K562 (cell line): ENCODE measurements around the gene CLCF1. TPM values are rescaled to one million over a fixed set of nuclear protein-coding genes. Genes with fewer than 3 reads are reported as not detected.

Source experiments
- ATAC-seq: fragments of 200-7000 bp; cut with Tn5 transposase; 3 replicates; pipeline ENCODE4 v1.9.1; 2020; ENCODE audit warnings: moderate library complexity
- BruUV-seq: library from RNA; stranded (reverse); fragments of 400-500 nt; replicated peaks from 2 replicates; lab custom pipeline; 2021; lab: Mats Ljungman, UMichigan
- CTCF ChIA-PET: fragments of 300-600 bp; formaldehyde crosslinking; extraction: SDS; loops from one replicate; lab custom pipeline; 2021; ENCODE audit warnings: low intra/inter-chr PET ratio; lab: Yijun Ruan, JAX
- POLR2A ChIA-PET: fragments of 300-600, 350-650 bp; sonication (Branson Sonifier 250); formaldehyde crosslinking; extraction: SDS; loops from one replicate; lab custom pipeline; 2021; ENCODE audit warnings: antibody characterized with exemption, inconsistent platforms; lab: Yijun Ruan, JAX
- DNase-seq, 4 experiments: peaks; one replicate each; pipeline versions ENCODE4 v3.0.0 to v3.0.0-alpha.2; 2011 to 2018; ENCODE audit warnings: low spot score in 3 of 4, mixed read lengths in 3 of 4; ENCODE audit errors: extremely low read depth in 1 of 4
- FAIRE-seq: peaks from 2 replicates; lab custom pipeline; 2011; peaks lifted over from hg19 to GRCh38; lab: Jason Lieb, UNC
- H2AFZ ChIP-seq: 2 replicates; pipeline ENCODE4 v1.6.0; 2011; ENCODE audit warnings: low read depth, low read length, control low read depth, inconsistent platforms
- H3K27ac ChIP-seq: fragments of 200-600 bp; 3 replicates; pipeline ENCODE4 v1.8.0; 2011; ENCODE audit warnings: low read depth, mild to moderate bottlenecking, control low read depth, inconsistent platforms, low read length, moderate library complexity, mixed read lengths; ENCODE audit errors: extremely low read depth
- H3K27me3 ChIP-seq, 2 experiments: fragments of 300-600 bp in 1 of 2; 2 replicates in 1 of 2; 3 replicates in 1 of 2; pipeline versions ENCODE4 v1.6.0 to v1.8.0; 2011; ENCODE audit warnings: inconsistent platforms in 2 of 2, low read length in 2 of 2, mild to moderate bottlenecking in 1 of 2, mixed read lengths in 1 of 2, moderate library complexity in 1 of 2; ENCODE audit not compliant: control insufficient read depth in 2 of 2, insufficient read depth in 2 of 2
- H3K36me3 ChIP-seq: fragments of 300-600 bp; 3 replicates; pipeline ENCODE4 v1.8.0; 2011; ENCODE audit warnings: mild to moderate bottlenecking, low read length, inconsistent platforms; ENCODE audit not compliant: control insufficient read depth, insufficient read depth
- H3K4me1 ChIP-seq, 2 experiments: fragments of 200-600 bp in 1 of 2; replicated peaks in 1 of 2; 2 replicates in 1 of 2; 3 replicates in 1 of 2; pipeline versions ENCODE4 v1.5.1 to v1.8.0; 2011; ENCODE audit warnings: inconsistent platforms in 2 of 2, low read length in 2 of 2, mild to moderate bottlenecking in 1 of 2, mixed read lengths in 1 of 2, moderate library complexity in 1 of 2; ENCODE audit not compliant: control insufficient read depth in 2 of 2, insufficient read depth in 2 of 2
- H3K4me2 ChIP-seq: 2 replicates; pipeline ENCODE4 v1.6.1; 2011; ENCODE audit warnings: low read length, control low read depth, inconsistent platforms, mixed read lengths; ENCODE audit not compliant: insufficient read depth
- H3K4me3 ChIP-seq: fragments of 200-600 bp; sonication (generic), shearing (Covaris generic); 2 replicates; pipeline ENCODE4 v1.5.1; 2016; ENCODE audit warnings: control low read depth, inconsistent platforms
- H3K79me2 ChIP-seq: fragments of 200-600 bp; 3 replicates; pipeline ENCODE4 v1.8.0; 2011; ENCODE audit warnings: low read length, inconsistent platforms; ENCODE audit not compliant: control insufficient read depth, insufficient read depth
- H3K9ac ChIP-seq, 2 experiments: 2 replicates each; pipeline versions ENCODE4 v1.6.0 to v1.6.1; 2011; ENCODE audit warnings: low read depth in 2 of 2, low read length in 2 of 2, control low read depth in 1 of 2, inconsistent platforms in 1 of 2, mild to moderate bottlenecking in 1 of 2, mixed read lengths in 1 of 2; ENCODE audit not compliant: insufficient read depth in 1 of 2
- H3K9me1 ChIP-seq: one replicate; pipeline ENCODE4 v1.6.0; 2011; ENCODE audit warnings: inconsistent platforms, mild to moderate bottlenecking, low read length, moderate library complexity; ENCODE audit not compliant: control insufficient read depth, insufficient read depth
- H3K9me3 ChIP-seq: replicated peaks from 2 replicates; pipeline ENCODE4 v1.5.1; 2011; ENCODE audit warnings: low read depth, low read length, inconsistent platforms; ENCODE audit not compliant: control insufficient read depth, insufficient read depth
- H4K20me1 ChIP-seq: replicated peaks from 2 replicates; pipeline ENCODE4 v1.6.1; 2011; ENCODE audit warnings: low read length, inconsistent platforms, mixed read lengths; ENCODE audit not compliant: control insufficient read depth, insufficient read depth
- ATF7 ChIP-seq: fragments of 450-650 bp; IDR thresholded peaks from 2 replicates; pipeline ENCODE4 v1.7.1; 2014; ENCODE audit warnings: mild to moderate bottlenecking, moderate library complexity
- KDM5B ChIP-seq: fragments of 200-600 bp; sonication (generic); IDR thresholded peaks from 2 replicates; pipeline ENCODE4 v1.6.1; 2012; ENCODE audit warnings: low read depth, mild to moderate bottlenecking, moderate library complexity, low read length, control low read depth, inconsistent platforms; ENCODE audit not compliant: insufficient replicate concordance
- SP2 ChIP-seq: IDR thresholded peaks from 2 replicates; pipeline ENCODE4 v1.6.1; 2011; ENCODE audit warnings: mild to moderate bottlenecking, low read depth, low read length, moderate library complexity; ENCODE audit not compliant: poor library complexity, severe bottlenecking; ENCODE audit errors: extremely low read depth
- YY1 ChIP-seq, 3 experiments: IDR thresholded peaks; 2 replicates each; pipeline ENCODE4 v1.6.1; 2011; ENCODE audit warnings: low read length in 2 of 3, mild to moderate bottlenecking in 2 of 3, moderate library complexity in 2 of 3, borderline replicate concordance in 1 of 3, control low read depth in 1 of 3, low read depth in 1 of 3; ENCODE audit not compliant: insufficient read depth in 3 of 3, insufficient replicate concordance in 2 of 3, control insufficient read depth in 1 of 3, insufficient read length in 1 of 3; ENCODE audit errors: extremely low read depth in 1 of 3
- ZNF277 ChIP-seq: fragments of 250-450 bp; sonication (Bioruptor Pico); IDR thresholded peaks from 2 replicates; pipeline ENCODE4 v1.8.0; 2022; ENCODE audit warnings: inconsistent platforms, mild to moderate bottlenecking, moderate library complexity, borderline replicate concordance
- WGBS: fragments of 100-300 bp; shearing (Covaris generic); methylation state at CpG from one replicate; pipeline ENCODE4 v1.1.6; 2016; ENCODE audit warnings: low coverage, mixed read lengths; ENCODE audit not compliant: insufficient coverage; ENCODE audit errors: missing lambda C conversion rate; 5-methylcytosine and 5-hydroxymethylcytosine counted together
- in situ Hi-C: fragments of 300-500 bp; cut with MboI; formaldehyde crosslinking; loops from 4 replicates; pipeline ENCODE4 v1.15.0; 2018; ENCODE audit warnings: inconsistent platforms, mixed read lengths
- intact Hi-C: fragments of 100-400 bp; cut with micrococcal nuclease; formaldehyde crosslinking; loops from 2 replicates; pipeline ENCODE4 v1.14.2; 2022
- polyA plus RNA-seq, 8 experiments: library from polyadenylated mRNA; depleted of rRNA in 4 of 8; stranded (reverse) in 5 of 8; unstranded in 3 of 8; fragments of >200 nt; fragmentation: Nextera tagmentation in 2 of 8; fragmentation: Illumina TruSeq in 1 of 8; extraction: Ambion mirVana in 2 of 8; extraction: Trizol in 1 of 8; gene quantifications; 2 replicates each; pipeline versions ENCODE4 v1.2.1 to v1.2.3, GENCODE V29; 2011 to 2014; ENCODE audit warnings: inconsistent platforms in 1 of 8, missing spikeins in 1 of 8
- total RNA-seq, 7 experiments: library from RNA; depleted of rRNA in 6 of 7; stranded (reverse); fragments of >200 nt in 6 of 7; fragmentation: Illumina TruSeq in 2 of 7; extraction: Trizol in 2 of 7; gene quantifications; 2 replicates each; pipeline versions ENCODE4 v1.2.1 to v1.2.3, GENCODE V29; 2011 to 2021; ENCODE audit warnings: low replicate concordance in 1 of 7
- TF ChIP-seq, protein P1 (sequence below): sonication (generic); formaldehyde crosslinking; IDR thresholded peaks from 2 replicates; pipeline ENCODE4 v1.8.0; 2022; ENCODE audit warnings: missing genetic modification reagents, mild to moderate bottlenecking, moderate library complexity, borderline replicate concordance

CLCF1 gene
- total and polyA plus RNA-seq, 9 of the 15 experiments (the other 6 are each of a cell fraction or from before 2014, with no cell fraction given): 0.49 to 5.8 (median 3.0) TPM

GRCh38 chr11:67389477-67389876, 16.1 kb upstream of the CLCF1 start (continued):
- peak in 2 of 3 experiments; percentile 12 to 43 for TF ChIP-seq YY1 (IDR thresholded peaks at IDR 0.05; ENCODE audit: borderline replicate concordance in 1 of 3, control insufficient read depth in 1 of 3, extremely low read depth in 1 of 3, insufficient read depth in 3 of 3, insufficient read length in 1 of 3, insufficient replicate concordance in 2 of 3, low read depth in 1 of 3, low read length in 2 of 3)
- TF ChIP-seq, protein P1, sequence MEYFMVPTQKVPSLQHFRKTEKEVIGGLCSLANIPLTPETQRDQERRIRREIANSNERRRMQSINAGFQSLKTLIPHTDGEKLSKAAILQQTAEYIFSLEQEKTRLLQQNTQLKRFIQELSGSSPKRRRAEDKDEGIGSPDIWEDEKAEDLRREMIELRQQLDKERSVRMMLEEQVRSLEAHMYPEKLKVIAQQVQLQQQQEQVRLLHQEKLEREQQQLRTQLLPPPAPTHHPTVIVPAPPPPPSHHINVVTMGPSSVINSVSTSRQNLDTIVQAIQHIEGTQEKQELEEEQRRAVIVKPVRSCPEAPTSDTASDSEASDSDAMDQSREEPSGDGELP (CRISPR knock-in tag): peak; percentile 50; the same call in 1 of the 2 replicates
- TF ChIP-seq KDM5B: peak; percentile 24
- TF ChIP-seq, all 486 proteins: peak for 20

GRCh38 chr11:67387518-67387917, 14.1 kb upstream of the CLCF1 start:
- H3K4me3 ChIP-seq: no peak overlapping the region
- in situ Hi-C loops (no loop called here), intact Hi-C loops (no loop called here)
- DNase-seq (no peak), FAIRE-seq (no peak), ATAC-seq (no peak)
- no peak for TF ChIP-seq ATF7
- TF ChIP-seq ZNF277 (CRISPR knock-in tag): no peak
- no peak for TF ChIP-seq SP2
- ChIA-PET POLR2A (interaction anchor here (0.7 to 2.1 kb wide), 5 partner anchors 10 to 823 kb away, joined by 3 to 9 read pairs (median 4); partner anchors contain the start of gene PPP1CA), CTCF (no interaction called here)
- H3K36me3 ChIP-seq: no peaks in the 10 kb centered on the region; the same call in 2 of the 3 replicates
- H3K9me3 ChIP-seq: no peaks in the 10 kb centered on the region
- no peak overlapping the region for H3K4me2 ChIP-seq
- no TSS peak for BruUV-seq
- peaks cover 22% of the 10 kb centered on the region for H3K79me2 ChIP-seq
- no peak overlapping the region for H3K27ac ChIP-seq
- no peaks in the 10 kb centered on the region; the same call in 1 of the 2 replicates for H4K20me1 ChIP-seq
- H3K4me1 ChIP-seq: peaks cover 9 to 45% of the 10 kb centered on the region in 2 experiments; a peak in 4 of 5 replicates
- 52% methylated on average over 6 of the region's 6 CpGs for WGBS
- H3K27me3 ChIP-seq: no peaks in the 10 kb centered on the region
- H3K9ac ChIP-seq: peak overlapping the region in 1 of 2 experiments; percentile 73; a peak in 1 of 4 replicates
- peaks cover 1% of the 10 kb centered on the region for H3K9me1 ChIP-seq
- H2AFZ ChIP-seq: no peak overlapping the region
